ENCODE data around the gene TASOR2.

DNA sequence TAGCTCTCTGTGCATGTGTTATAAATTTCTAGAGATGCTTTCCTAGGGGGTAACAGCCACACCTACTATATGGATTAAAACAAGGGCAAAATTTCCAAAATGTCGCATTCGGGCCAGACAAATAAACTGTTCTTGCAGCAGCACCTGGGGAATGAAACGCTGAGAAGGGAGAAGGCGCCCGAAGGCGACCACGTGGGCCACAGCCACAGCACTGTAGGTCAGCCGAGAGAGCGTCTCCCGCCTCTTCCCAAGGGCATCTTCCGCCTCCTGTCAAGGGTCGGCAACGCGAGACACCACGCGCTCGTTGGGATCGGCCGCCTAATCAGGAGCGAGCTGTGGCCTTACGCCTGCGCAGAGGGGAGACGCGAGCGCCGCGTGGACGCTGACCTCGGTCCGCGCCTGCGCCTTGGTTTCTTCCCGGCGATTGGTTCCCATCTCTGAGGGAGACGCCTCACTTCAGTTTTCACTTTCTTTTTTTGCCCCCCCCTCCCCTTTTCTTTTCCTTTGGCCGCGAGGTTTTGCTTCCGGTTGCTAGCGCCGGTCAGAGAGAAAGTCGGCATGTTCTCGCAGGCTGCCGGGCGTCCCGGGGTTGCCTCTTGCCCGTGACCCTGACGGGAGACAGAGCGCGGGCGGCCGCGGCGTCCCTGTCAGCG, at the start of gene TASOR2:
- TF ChIP-seq CREB1 (CRISPR knock-in tag; IDR thresholded peaks at IDR 0.05), result peak; percentile 98
- TF ChIP-seq, protein P1, sequence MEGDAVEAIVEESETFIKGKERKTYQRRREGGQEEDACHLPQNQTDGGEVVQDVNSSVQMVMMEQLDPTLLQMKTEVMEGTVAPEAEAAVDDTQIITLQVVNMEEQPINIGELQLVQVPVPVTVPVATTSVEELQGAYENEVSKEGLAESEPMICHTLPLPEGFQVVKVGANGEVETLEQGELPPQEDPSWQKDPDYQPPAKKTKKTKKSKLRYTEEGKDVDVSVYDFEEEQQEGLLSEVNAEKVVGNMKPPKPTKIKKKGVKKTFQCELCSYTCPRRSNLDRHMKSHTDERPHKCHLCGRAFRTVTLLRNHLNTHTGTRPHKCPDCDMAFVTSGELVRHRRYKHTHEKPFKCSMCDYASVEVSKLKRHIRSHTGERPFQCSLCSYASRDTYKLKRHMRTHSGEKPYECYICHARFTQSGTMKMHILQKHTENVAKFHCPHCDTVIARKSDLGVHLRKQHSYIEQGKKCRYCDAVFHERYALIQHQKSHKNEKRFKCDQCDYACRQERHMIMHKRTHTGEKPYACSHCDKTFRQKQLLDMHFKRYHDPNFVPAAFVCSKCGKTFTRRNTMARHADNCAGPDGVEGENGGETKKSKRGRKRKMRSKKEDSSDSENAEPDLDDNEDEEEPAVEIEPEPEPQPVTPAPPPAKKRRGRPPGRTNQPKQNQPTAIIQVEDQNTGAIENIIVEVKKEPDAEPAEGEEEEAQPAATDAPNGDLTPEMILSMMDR (IDR thresholded peaks at IDR 0.05), result no peak
- no peak for TF ChIP-seq OVOL2 (CRISPR knock-in tag; IDR thresholded peaks at IDR 0.05; ENCODE audit: borderline replicate concordance)
- TF ChIP-seq, protein P2, sequence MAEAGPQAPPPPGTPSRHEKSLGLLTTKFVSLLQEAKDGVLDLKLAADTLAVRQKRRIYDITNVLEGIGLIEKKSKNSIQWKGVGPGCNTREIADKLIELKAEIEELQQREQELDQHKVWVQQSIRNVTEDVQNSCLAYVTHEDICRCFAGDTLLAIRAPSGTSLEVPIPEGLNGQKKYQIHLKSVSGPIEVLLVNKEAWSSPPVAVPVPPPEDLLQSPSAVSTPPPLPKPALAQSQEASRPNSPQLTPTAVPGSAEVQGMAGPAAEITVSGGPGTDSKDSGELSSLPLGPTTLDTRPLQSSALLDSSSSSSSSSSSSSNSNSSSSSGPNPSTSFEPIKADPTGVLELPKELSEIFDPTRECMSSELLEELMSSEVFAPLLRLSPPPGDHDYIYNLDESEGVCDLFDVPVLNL (CRISPR knock-in tag; IDR thresholded peaks at IDR 0.05; ENCODE audit: borderline replicate concordance, low read depth), result peak; percentile 76
- TF ChIP-seq IRF2 (CRISPR knock-in tag; IDR thresholded peaks at IDR 0.05; ENCODE audit: borderline replicate concordance, low read depth), result peak; percentile 69; the same call in 1 of the 2 replicates
- TF ChIP-seq, protein P3, sequence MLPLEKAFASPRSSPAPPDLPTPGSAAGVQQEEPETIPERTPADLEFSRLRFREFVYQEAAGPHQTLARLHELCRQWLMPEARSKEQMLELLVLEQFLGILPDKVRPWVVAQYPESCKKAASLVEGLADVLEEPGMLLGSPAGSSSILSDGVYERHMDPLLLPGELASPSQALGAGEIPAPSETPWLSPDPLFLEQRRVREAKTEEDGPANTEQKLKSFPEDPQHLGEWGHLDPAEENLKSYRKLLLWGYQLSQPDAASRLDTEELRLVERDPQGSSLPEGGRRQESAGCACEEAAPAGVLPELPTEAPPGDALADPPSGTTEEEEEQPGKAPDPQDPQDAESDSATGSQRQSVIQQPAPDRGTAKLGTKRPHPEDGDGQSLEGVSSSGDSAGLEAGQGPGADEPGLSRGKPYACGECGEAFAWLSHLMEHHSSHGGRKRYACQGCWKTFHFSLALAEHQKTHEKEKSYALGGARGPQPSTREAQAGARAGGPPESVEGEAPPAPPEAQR (CRISPR knock-in tag; IDR thresholded peaks at IDR 0.05), result no peak
- TF ChIP-seq, protein P4, sequence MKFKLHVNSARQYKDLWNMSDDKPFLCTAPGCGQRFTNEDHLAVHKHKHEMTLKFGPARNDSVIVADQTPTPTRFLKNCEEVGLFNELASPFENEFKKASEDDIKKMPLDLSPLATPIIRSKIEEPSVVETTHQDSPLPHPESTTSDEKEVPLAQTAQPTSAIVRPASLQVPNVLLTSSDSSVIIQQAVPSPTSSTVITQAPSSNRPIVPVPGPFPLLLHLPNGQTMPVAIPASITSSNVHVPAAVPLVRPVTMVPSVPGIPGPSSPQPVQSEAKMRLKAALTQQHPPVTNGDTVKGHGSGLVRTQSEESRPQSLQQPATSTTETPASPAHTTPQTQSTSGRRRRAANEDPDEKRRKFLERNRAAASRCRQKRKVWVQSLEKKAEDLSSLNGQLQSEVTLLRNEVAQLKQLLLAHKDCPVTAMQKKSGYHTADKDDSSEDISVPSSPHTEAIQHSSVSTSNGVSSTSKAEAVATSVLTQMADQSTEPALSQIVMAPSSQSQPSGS (CRISPR knock-in tag; IDR thresholded peaks at IDR 0.05; ENCODE audit: borderline replicate concordance, low read depth), result peak; percentile 92; the same call in 1 of the 2 replicates
- no peak for TF ChIP-seq SOX15 (CRISPR knock-in tag; IDR thresholded peaks at IDR 0.05)

All from WTC11 (cell line).